A549 treated with Hydrocortisone at 1 μM for 4 hours (cell line): ENCODE data around the gene WNT2. TPM values are rescaled to one million over a fixed set of nuclear protein-coding genes. Genes with fewer than 3 reads are reported as not detected.

Experiments used
- total RNA-seq: library from RNA; stranded (reverse); fragments of 200-300 nt; extraction: Qiagen RNA extraction; gene quantifications from 5 replicates; pipeline ENCODE4 v1.2.3, GENCODE V29; 2022

Gene WNT2
- 0.02 TPM in 1 of 5 replicates, not detected in the others for total RNA-seq

DNA sequence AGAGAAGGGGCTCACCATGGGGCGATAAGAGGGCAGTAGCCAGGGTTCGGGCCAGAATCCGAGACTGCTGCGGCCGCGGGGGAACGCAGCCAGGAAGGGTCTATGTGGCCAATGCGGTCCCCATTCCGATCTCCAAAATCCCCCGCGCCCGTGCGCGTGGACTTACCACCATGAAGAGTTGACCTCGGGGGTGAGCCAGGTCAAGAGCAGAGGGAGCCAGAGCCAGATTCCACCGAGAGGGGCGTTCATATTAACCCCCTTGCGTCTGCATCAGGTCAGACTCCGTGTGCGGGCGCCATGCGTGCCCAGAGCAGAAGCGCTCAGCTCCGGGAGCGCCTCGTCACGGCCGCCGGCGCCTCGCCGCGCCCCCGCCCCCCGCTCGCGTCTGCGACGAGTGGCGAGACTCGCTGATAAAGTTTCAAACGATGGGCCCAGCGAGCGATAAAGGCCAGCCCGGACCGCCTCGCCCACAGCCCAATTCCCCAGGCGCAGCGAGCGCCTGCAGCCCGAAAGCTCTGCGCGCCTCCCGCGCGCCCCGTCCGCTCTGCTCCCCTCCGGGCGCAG lies at the start of gene WNT2:
WNT2 (minus strand) TSS at position 318 of the 564 bp plus-strand sequence; CDS start at position 249, 69 bp downstream.

Other genes with a start within 250 kb of the WNT2 start
- gene ASZ1, start 104.4 kb upstream of the WNT2 start, total RNA-seq: not detected in 5 replicates
- gene CFTR, start 157.0 kb upstream of the WNT2 start, total RNA-seq: 0.03 to 0.08 TPM in 2 of 5 replicates, not detected in the others